GM12875 (cell line): ENCODE measurements around the gene CPB2.

Source experiments
- H3K4me3 ChIP-seq: one replicate; pipeline ENCODE4 v1.5.1; 2011; ENCODE audit warnings: low read depth, low read length, control low read depth
- TF ChIP-seq, protein P1 (sequence below): IDR thresholded peaks from 2 replicates; pipeline ENCODE4 v1.5.1; 2011; ENCODE audit warnings: low read depth, mild to moderate bottlenecking, control low read depth, inconsistent platforms, low read length, moderate library complexity, borderline replicate concordance; ENCODE audit not compliant: insufficient read depth

The CPB2 gene

DNA sequence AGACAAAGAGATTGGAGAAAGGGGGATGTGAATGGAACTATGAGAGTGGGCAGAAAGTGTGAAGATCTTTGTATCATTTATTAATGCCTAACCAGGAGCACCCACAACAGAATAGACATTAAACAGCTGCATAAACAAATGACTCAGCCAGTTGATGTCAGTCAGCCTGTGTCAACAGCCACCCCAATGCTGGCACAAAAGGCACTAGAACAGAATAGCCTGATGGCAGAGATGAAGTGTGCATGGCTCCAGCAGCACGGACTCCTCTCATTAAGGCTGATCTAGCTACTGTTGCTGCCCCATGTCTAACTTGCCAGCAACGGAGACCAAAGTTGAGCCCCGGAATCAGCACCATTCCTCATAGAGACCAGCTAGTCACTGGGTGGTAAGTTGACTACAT is 7.8 kb downstream of the CPB2 start:
- H3K4me3 ChIP-seq = no peak overlapping the region
- TF ChIP-seq, protein P1, sequence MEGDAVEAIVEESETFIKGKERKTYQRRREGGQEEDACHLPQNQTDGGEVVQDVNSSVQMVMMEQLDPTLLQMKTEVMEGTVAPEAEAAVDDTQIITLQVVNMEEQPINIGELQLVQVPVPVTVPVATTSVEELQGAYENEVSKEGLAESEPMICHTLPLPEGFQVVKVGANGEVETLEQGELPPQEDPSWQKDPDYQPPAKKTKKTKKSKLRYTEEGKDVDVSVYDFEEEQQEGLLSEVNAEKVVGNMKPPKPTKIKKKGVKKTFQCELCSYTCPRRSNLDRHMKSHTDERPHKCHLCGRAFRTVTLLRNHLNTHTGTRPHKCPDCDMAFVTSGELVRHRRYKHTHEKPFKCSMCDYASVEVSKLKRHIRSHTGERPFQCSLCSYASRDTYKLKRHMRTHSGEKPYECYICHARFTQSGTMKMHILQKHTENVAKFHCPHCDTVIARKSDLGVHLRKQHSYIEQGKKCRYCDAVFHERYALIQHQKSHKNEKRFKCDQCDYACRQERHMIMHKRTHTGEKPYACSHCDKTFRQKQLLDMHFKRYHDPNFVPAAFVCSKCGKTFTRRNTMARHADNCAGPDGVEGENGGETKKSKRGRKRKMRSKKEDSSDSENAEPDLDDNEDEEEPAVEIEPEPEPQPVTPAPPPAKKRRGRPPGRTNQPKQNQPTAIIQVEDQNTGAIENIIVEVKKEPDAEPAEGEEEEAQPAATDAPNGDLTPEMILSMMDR = no peak

DNA sequence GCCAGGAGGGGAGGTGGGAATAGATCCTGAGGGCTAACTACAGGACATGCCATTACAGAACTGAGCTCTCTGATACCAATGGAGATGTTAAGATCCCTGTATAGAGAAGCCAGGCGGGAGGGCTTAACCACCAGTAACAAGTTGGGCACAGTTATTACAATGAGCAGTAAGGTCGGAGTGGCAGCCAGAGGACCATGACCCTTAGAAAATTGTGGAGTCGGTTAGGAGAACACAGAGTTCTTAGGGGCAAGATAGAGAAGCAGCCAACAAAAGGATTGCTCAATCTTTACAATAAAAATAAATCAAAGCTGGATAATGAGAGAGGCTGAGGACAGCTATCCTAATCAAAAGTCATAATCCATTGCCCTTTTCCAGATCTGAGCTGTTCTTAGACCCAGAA is 10.4 kb downstream of the CPB2 start:
- TF ChIP-seq, protein P1 = no peak

DNA sequence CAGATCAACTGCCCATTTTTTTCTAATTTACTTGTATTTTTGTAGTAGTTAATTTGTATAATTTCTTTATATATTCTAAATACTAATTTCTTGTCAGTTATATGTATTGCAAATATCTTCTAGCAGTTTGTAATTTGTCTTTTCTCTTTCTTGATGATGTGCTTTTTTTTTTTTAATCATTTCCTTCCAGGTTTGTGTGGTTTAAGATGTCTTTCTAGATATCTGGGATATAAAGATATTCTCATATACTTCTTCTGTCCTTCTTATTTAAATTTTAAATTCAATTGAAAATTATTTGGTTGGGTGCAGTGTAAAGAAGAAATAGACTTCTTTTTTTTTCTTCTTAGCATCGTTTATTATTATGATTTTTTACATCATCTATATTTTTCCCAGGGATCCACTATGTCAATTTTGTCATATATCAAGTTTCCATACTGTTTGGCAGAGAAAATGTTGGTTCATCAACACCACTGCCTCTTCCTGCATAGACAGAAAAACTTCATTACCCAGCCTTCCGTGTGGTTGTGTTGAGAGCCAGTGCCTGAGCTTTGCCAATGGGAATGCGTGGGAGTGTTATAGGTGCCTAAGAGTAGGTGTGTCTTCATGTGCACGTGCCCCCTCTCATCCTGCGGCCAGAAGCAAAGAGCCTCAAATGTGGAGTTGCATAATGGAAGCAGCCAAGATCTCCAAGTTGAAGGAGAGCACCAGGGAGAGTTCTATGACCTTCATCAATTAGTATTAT is 15.8 kb downstream of the CPB2 start:
- no peak overlapping the region for H3K4me3 ChIP-seq
- TF ChIP-seq, protein P1 = no peak

More for the DNA sequence above, 10.4 kb downstream of the CPB2 start:
- no peak overlapping the region for H3K4me3 ChIP-seq

DNA sequence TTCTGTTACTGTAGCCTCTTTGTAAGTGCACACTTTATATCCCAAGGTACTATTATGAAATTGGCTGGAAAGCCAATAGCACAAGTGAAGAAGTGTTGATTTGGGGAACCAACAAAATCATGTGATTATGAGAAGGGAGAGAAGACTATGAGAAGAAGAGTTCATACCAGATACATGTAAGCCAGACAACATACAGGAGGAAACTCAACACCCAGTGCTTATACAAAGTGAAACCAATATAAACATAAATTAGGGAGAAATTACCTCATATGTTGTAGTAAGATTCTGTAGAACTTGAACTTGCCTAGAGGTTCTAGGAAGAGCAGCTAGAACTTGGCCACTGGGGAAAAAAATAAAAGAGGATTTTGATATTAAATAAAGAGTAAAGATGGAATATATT is 17.4 kb downstream of the CPB2 start:
- TF ChIP-seq, protein P1 = no peak
- no peak overlapping the region for H3K4me3 ChIP-seq

GRCh38 chr13:46086985-46087384 is 17.8 kb downstream of the CPB2 start:
- H3K4me3 ChIP-seq = no peak overlapping the region
- TF ChIP-seq, protein P1 = no peak

DNA sequence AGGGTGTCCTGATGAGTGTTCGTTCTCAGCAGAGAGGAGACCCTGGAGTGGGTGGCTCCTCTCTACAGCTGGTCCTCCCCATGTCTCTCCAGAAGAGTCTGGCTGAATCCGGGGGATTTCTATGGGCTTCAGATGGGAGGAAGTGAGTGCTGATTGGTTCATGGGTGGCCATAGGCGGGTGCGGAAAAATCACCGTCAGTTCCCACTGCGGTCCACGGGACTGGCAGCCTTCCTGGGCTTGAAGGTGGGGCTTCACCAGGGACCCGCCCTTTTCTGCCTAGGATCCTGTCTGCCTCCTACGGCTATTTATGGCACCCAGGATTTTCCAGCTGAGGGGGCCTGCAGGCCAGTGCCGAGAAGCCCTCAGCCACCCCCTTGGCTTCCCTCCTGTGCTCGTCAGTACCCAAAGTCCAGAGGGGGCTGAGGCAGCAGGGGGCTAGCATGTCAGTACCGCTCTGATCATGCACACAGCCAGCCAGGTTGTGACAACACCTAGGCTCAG is 18.4 kb downstream of the CPB2 start:
- TF ChIP-seq, protein P1 = no peak
- H3K4me3 ChIP-seq = no peak overlapping the region

DNA sequence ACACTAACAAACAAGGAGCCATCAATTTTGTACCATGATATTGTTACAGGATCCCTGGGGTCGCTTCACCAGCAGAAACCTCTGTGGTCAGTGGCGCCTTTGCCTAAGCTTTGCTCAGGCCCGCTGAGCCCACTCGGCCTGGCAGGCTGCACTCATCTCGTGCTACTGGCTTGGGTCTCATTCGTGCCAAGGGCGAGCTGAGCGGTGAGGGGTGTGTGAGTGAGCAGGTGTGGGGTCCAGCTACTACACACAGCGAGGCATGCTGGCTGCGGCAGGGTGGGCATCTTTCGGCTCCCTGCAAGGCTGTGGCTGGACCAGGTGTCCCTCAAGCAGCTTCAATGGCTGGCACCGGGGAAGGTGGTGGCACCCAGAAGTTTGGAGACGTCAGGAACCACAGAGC is 19.1 kb downstream of the CPB2 start:
- no peak overlapping the region for H3K4me3 ChIP-seq
- TF ChIP-seq, protein P1 = no peak
